H9 (cell line): ENCODE results near the gene NALCN. TPM values are rescaled to one million over a fixed set of nuclear protein-coding genes. Genes with fewer than 3 reads are reported as not detected.

ENCODE experiments used
- DNase-seq: peaks from one replicate; pipeline ENCODE4 v3.0.0-alpha.2; 2017
- H2AFZ ChIP-seq: one replicate; pipeline ENCODE4 v1.6.1; 2013; ENCODE audit warnings: mild to moderate bottlenecking, low read length, control low read depth, moderate library complexity
- H2AK5ac ChIP-seq: 2 replicates; pipeline ENCODE4 v1.6.1; 2013; ENCODE audit warnings: low read length, control low read depth, mixed read lengths; ENCODE audit not compliant: insufficient read length
- H2BK120ac ChIP-seq: one replicate; pipeline ENCODE4 v1.6.1; 2013; ENCODE audit warnings: low read depth, mild to moderate bottlenecking, low read length, control low read depth, inconsistent platforms; ENCODE audit not compliant: poor library complexity, severe bottlenecking
- H2BK12ac ChIP-seq: 2 replicates; pipeline ENCODE4 v1.6.1; 2013; ENCODE audit warnings: low read length, control low read depth, mixed read lengths, low read depth; ENCODE audit not compliant: insufficient read length
- H2BK15ac ChIP-seq: 2 replicates; pipeline ENCODE4 v1.6.1; 2013; ENCODE audit warnings: low read depth, low read length, control low read depth
- H2BK20ac ChIP-seq: one replicate; pipeline ENCODE4 v1.6.1; 2013; ENCODE audit warnings: low read depth, mild to moderate bottlenecking, low read length, control low read depth, inconsistent platforms; ENCODE audit not compliant: poor library complexity, severe bottlenecking
- H2BK5ac ChIP-seq: 2 replicates; pipeline ENCODE4 v1.6.1; 2013; ENCODE audit warnings: low read length, control low read depth, mixed read lengths; ENCODE audit not compliant: insufficient read length
- H3K14ac ChIP-seq: 2 replicates; pipeline ENCODE4 v1.6.1; 2013; ENCODE audit warnings: low read length, control low read depth; ENCODE audit not compliant: insufficient read depth
- H3K18ac ChIP-seq: 2 replicates; pipeline ENCODE4 v1.6.1; 2013; ENCODE audit warnings: low read depth, mild to moderate bottlenecking, mixed read lengths, low read length, control low read depth; ENCODE audit not compliant: insufficient read length
- H3K23ac ChIP-seq: 2 replicates; pipeline ENCODE4 v1.6.1; 2013; ENCODE audit warnings: low read length, control low read depth, mixed read lengths, low read depth; ENCODE audit not compliant: insufficient read length
- H3K23me2 ChIP-seq: 2 replicates; pipeline ENCODE4 v1.6.1; 2013; ENCODE audit warnings: low read depth, mild to moderate bottlenecking, mixed read lengths, low read length, control low read depth; ENCODE audit not compliant: insufficient read length, poor library complexity, severe bottlenecking
- H3K27ac ChIP-seq: 2 replicates; pipeline ENCODE4 v1.5.1; 2013; ENCODE audit warnings: low read length, control low read depth, mixed read lengths, low read depth; ENCODE audit not compliant: insufficient read length
- H3K27me3 ChIP-seq: 2 replicates; pipeline ENCODE4 v1.6.1; 2013; ENCODE audit warnings: low read length, control low read depth, inconsistent platforms; ENCODE audit not compliant: insufficient read depth
- H3K4ac ChIP-seq: 2 replicates; pipeline ENCODE4 v1.6.1; 2013; ENCODE audit warnings: low read depth, mild to moderate bottlenecking, control low read depth, inconsistent platforms, low read length, moderate library complexity
- H3K4me1 ChIP-seq: 2 replicates; pipeline ENCODE4 v1.6.1; 2013; ENCODE audit warnings: low read length, control low read depth, inconsistent platforms; ENCODE audit not compliant: insufficient read depth
- H3K4me2 ChIP-seq: 2 replicates; pipeline ENCODE4 v1.6.1; 2013; ENCODE audit warnings: low read length, control low read depth, mixed read lengths; ENCODE audit not compliant: insufficient read length, insufficient read depth
- H3K56ac ChIP-seq: 2 replicates; pipeline ENCODE4 v1.6.1; 2013; ENCODE audit warnings: low read depth, mild to moderate bottlenecking, mixed read lengths, low read length, control low read depth; ENCODE audit not compliant: insufficient read length
- H3K79me1 ChIP-seq: 2 replicates; pipeline ENCODE4 v1.6.1; 2013; ENCODE audit warnings: low read depth, mild to moderate bottlenecking, moderate library complexity, low read length, control low read depth, inconsistent platforms; ENCODE audit not compliant: insufficient read depth, poor library complexity, severe bottlenecking
- H3K79me2 ChIP-seq: 2 replicates; pipeline ENCODE4 v1.6.1; 2013; ENCODE audit warnings: low read length, control low read depth, inconsistent platforms; ENCODE audit not compliant: insufficient read depth
- H3K9ac ChIP-seq: 2 replicates; pipeline ENCODE4 v1.6.1; 2013; ENCODE audit warnings: low read length, control low read depth, mixed read lengths; ENCODE audit not compliant: insufficient read length; ENCODE audit errors: extremely low read depth
- H3K9me3 ChIP-seq: one replicate; pipeline ENCODE4 v1.6.1; 2013; ENCODE audit warnings: low read depth, low read length, inconsistent platforms; ENCODE audit not compliant: control insufficient read depth
- H3T11ph ChIP-seq: one replicate; pipeline ENCODE4 v1.6.1; 2013; ENCODE audit warnings: mild to moderate bottlenecking, low read length, control low read depth, inconsistent platforms
- H4K20me1 ChIP-seq: one replicate; pipeline ENCODE4 v1.6.1; 2013; ENCODE audit not compliant: control insufficient read depth, insufficient read length, insufficient read depth
- H4K5ac ChIP-seq: 2 replicates; pipeline ENCODE4 v1.6.1; 2013; ENCODE audit warnings: low read depth, mild to moderate bottlenecking, mixed read lengths, low read length, control low read depth; ENCODE audit not compliant: insufficient read length
- H4K8ac ChIP-seq: replicated peaks from 2 replicates; pipeline ENCODE4 v1.6.1; 2013; ENCODE audit warnings: low read length, control low read depth, mixed read lengths, low read depth; ENCODE audit not compliant: insufficient read length
- H4K91ac ChIP-seq: 2 replicates; pipeline ENCODE4 v1.6.1; 2013; ENCODE audit warnings: low read depth, mild to moderate bottlenecking, moderate library complexity, mixed read lengths, low read length, control low read depth; ENCODE audit not compliant: insufficient read length
- H3K27ac Mint-ChIP-seq, 3 experiments: 2 replicates in 2 of 3; 3 replicates in 1 of 3; pipeline ENCODE4 v1.8.0; 2020 to 2021; ENCODE audit warnings: mixed read lengths in 3 of 3, mild to moderate bottlenecking in 1 of 3, moderate library complexity in 1 of 3
- H3K27me3 Mint-ChIP-seq: 2 replicates; pipeline ENCODE4 v1.8.0; 2021; ENCODE audit warnings: low read depth, mild to moderate bottlenecking, moderate library complexity, mixed read lengths
- H3K36me3 Mint-ChIP-seq, 3 experiments: 2 replicates in 2 of 3; 3 replicates in 1 of 3; pipeline ENCODE4 v1.8.0; 2020 to 2021; ENCODE audit warnings: low read depth in 3 of 3, mixed read lengths in 3 of 3; ENCODE audit not compliant: insufficient read depth in 1 of 3
- H3K4me1 Mint-ChIP-seq, 2 experiments: 2 replicates each; pipeline ENCODE4 v1.8.0; 2020; ENCODE audit warnings: mixed read lengths in 2 of 2
- H3K4me3 Mint-ChIP-seq, 2 experiments: 2 replicates in 1 of 2; 3 replicates in 1 of 2; pipeline ENCODE4 v1.8.0; 2020 to 2021; ENCODE audit warnings: mild to moderate bottlenecking in 2 of 2, mixed read lengths in 2 of 2, moderate library complexity in 1 of 2
- H3K9me3 Mint-ChIP-seq, 2 experiments: 2 replicates in 1 of 2; 3 replicates in 1 of 2; pipeline ENCODE4 v1.8.0; 2020; ENCODE audit warnings: mild to moderate bottlenecking in 2 of 2, mixed read lengths in 2 of 2, moderate library complexity in 1 of 2
- CTCF ChIP-seq: fragments of 200-600 bp; sonication (generic); conservative IDR thresholded peaks from 3 replicates; pipeline ENCODE4 v1.8.0; 2021; ENCODE audit warnings: antibody characterized with exemption, mild to moderate bottlenecking
- WGBS: extraction: QIAGEN DNeasy Blood & Tissue Kit; methylation state at CpG from one replicate; pipeline ENCODE4 v1.1.7; 2013; ENCODE audit warnings: missing lambda C conversion rate, low lambda C conversion rate, mixed read lengths; ENCODE audit not compliant: insufficient read length; ENCODE audit errors: extremely low coverage; 5-methylcytosine and 5-hydroxymethylcytosine counted together
- total RNA-seq: library from RNA; stranded (reverse); gene quantifications from 2 replicates; pipeline ENCODE4 v1.2.1, GENCODE V29; 2021

Gene NALCN
- total RNA-seq, 1 experiment from 2014 or later: 0.09 TPM

GRCh38 chr13:101016475-101016874 lies 399.8 kb downstream of the NALCN start:
- H3K27ac ChIP-seq: no peak overlapping the region
- DNase-seq: no peak
- no peaks in the 10 kb centered on the region for H4K20me1 ChIP-seq
- no peak overlapping the region for H3K56ac ChIP-seq
- no peak overlapping the region for H2AK5ac ChIP-seq
- Mint-ChIP-seq H3K27me3 (no peaks in the 10 kb centered on the region), H3K36me3 (peaks cover 0 to 4% (median 0%) of the 10 kb centered on the region in 3 experiments; a peak in 2 of 7 replicates), H3K9me3 (no peaks in the 10 kb centered on the region), H3K4me3 (no peak overlapping the region), H3K27ac (no peak overlapping the region), H3K4me1 (peaks cover 4% of the 10 kb centered on the region in 2 experiments)
- no peaks in the 10 kb centered on the region for H3K27me3 ChIP-seq
- H2BK5ac ChIP-seq: no peak overlapping the region
- no peaks in the 10 kb centered on the region for H3K4me1 ChIP-seq
- no peak overlapping the region for H3K4me2 ChIP-seq
- H3K79me2 ChIP-seq: no peaks in the 10 kb centered on the region
- H4K91ac ChIP-seq: no peak overlapping the region
- H3K18ac ChIP-seq: no peak overlapping the region
- no peak overlapping the region for H2BK15ac ChIP-seq
- H2BK20ac ChIP-seq: no peak overlapping the region
- TF ChIP-seq CTCF: no peak
- no peaks in the 10 kb centered on the region for H3K9me3 ChIP-seq
- H3T11ph ChIP-seq: no peak overlapping the region
- no peak overlapping the region for H3K9ac ChIP-seq
- H2BK120ac ChIP-seq: no peak overlapping the region
- H3K23ac ChIP-seq: no peak overlapping the region
- H3K14ac ChIP-seq: no peak overlapping the region
- H2AFZ ChIP-seq: no peak overlapping the region
- no peak overlapping the region for H2BK12ac ChIP-seq
- no peak overlapping the region for H4K8ac ChIP-seq
- WGBS: no CpG with 5 or more reads among the region's 7 CpGs
- no peaks in the 10 kb centered on the region for H3K23me2 ChIP-seq
- no peaks in the 10 kb centered on the region for H3K79me1 ChIP-seq
- H4K5ac ChIP-seq: no peak overlapping the region
- no peak overlapping the region for H3K4ac ChIP-seq
